RCC 7860 (cell line): ENCODE results near the gene KRTAP4-2.
"Not testable (repeated sequence)": the region's sequence is repeated elsewhere in the genome, so short reads cannot be mapped to it uniquely, and the experiment has no call there.

ENCODE experiments used
- DNase-seq: peaks from one replicate; pipeline ENCODE4 v3.0.0-alpha.2; 2015; ENCODE audit warnings: low spot score
- FAIRE-seq: peaks from 2 replicates; lab custom pipeline; 2012; peaks lifted over from hg19 to GRCh38; lab: Jason Lieb, UNC

Gene KRTAP4-2

GRCh38 chr17:41167561-41167960 lies 10.5 kb downstream of the KRTAP4-2 start:
- DNase-seq (no peak), FAIRE-seq (no peak)

GRCh38 chr17:41163828-41164227 lies 14.2 kb downstream of the KRTAP4-2 start:
- FAIRE-seq (no peak), DNase-seq (no peak)

DNA sequence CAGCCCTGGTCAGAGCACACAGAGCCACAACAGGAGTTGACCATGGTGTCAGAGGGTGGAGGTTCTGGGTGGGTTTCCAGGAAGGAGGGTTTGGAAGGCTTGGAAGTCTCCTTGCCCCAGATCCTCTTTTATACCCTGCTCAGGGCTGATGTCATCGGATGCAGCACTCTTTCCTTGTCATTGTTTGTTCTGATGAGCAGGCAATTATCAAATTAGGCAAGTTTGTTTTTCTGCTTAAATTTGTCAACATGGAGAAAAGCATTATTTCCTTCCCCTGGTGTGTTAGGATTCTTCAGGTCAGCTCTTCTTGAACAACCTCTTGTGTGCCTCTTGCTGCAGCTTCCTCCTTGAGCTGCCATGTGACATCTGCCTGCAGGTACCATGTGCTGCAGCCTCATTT lies 17.4 kb downstream of the KRTAP4-2 start, which contains the start of gene KRTAP4-4:
TSS of gene KRTAP4-4 (minus strand) at position 101 of the 400 bp plus-strand sequence. CDS start at position 44, 57 bp downstream.
- DNase-seq (no peak), FAIRE-seq (no peak)

GRCh38 chr17:41160190-41160589 lies 17.8 kb downstream of the KRTAP4-2 start:
- not testable (repeated sequence) for DNase-seq, FAIRE-seq

- DNase-seq (no peak), FAIRE-seq (no peak)
Measured at GRCh38 chr17:41153856-41154255, 24.2 kb downstream of the KRTAP4-2 start.

DNA sequence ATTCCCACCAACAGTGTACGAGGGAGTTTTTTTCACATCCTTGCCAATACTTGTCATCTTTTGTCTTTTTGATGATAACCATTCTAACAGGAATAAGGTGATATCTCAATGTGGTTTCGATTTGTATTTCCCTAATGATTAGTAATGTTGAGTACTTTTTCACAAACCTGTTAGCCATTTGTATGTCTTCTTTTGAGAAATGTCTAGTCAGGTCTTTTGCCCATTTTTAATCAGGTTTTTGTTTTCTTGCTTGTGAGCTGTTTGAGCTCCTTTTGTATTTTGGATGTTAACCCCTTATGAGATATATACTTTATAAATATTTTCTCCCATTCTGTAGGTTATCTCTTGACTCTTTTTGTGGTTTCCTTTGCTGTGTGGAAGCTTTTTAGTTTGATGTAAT lies 26.5 kb downstream of the KRTAP4-2 start:
- no peak for DNase-seq
- FAIRE-seq, result no peak

- DNase-seq (no peak), FAIRE-seq (no peak)
Measured at GRCh38 chr17:41150026-41150425, 28.0 kb downstream of the KRTAP4-2 start.

- FAIRE-seq (no peak), DNase-seq (no peak)
Measured at GRCh38 chr17:41149652-41149985, 28.4 kb downstream of the KRTAP4-2 start, which contains the start of gene KRTAP4-5. KRTAP4-5 (minus strand) TSS chr17:41149825; CDS start chr17:41149767, 58 bp downstream.

DNA sequence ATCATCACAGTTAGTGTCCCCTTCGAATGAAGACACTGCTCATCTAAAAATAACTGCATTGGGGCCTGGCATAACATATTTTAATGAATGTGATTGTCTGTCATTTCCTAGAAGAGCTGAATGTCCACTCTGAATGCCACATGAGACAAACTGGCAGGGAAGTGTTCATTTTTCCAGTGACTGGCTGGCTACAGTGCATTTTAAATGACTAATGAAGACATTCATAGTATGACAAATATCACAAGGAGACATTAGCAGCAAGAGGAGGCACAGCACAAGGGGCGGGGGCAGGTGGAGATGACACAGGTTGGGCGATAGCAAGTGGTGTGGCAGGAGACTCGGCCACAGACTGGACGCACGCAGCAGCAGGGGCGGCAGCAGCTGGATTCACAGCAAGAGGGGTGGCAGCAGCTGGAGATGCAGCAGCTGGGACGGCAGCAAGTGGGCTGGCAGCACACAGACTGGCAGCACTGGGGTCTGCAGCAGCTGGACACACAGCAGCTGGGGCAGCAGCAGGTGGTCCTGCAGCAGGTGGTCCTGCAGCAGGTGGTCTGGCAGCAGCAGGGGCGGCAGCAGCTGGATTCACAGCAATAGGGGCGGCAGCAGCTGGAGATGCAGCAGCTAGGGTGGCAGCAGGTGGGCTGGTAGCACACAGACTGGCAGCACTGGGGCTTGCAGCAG lies 28.9 kb downstream of the KRTAP4-2 start:
- not testable (repeated sequence) for FAIRE-seq, DNase-seq

DNA sequence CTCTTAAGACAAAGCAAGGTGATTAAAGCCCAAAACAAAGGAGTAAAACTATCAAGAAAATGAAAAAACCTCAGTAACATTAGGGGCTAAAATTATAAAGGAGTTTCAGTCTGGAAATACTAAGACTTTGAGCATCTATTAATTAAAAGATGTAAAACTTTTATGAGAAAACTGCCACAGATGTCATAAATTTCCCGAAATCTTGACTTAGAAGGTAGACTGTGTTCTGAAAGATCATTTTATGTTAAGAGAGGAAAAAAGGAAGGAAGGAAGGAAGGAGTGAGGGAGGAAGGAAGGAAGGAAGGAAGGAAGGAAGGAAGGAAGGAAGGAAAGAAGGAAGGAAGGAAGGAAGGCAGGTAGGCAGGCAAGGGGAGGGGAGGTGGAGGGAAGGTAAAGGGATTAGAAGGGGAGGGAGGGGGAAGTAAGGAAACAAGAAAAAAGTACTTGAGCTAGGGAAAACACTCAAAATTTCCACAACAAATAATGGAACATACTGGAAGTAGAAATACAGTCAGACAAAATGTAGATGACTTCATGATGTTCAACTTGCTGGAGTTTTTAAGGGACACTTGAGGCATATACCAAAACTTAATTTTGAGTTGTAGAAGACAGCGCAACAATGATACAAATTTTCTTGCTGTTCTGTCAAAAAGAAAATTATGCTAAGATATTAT lies 30.4 kb downstream of the KRTAP4-2 start:
- no peak for FAIRE-seq
- no peak for DNase-seq

DNA sequence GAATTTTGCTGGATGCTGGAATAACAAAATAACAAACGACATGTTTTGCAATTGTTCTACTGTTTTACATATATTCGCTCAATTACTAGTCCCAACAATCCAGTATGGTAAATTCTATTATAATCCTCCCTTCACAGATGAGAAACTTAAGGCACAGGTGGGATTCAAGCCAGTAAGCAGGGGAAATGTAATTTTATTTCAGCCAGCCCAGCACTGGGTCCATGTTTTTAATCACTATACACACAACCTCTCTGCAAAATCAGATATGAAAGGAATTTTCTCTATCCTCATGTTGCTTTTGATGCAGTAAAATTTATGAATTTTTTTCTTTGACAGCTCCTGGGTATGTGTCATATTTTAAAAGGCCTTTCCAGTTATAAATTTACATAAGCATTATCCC lies 32.8 kb downstream of the KRTAP4-2 start:
- FAIRE-seq (no peak), DNase-seq (no peak)

GRCh38 chr17:41144846-41145245 lies 33.2 kb downstream of the KRTAP4-2 start:
- FAIRE-seq (no peak), DNase-seq (no peak)

GRCh38 chr17:41141361-41141760 lies 36.7 kb downstream of the KRTAP4-2 start:
- DNase-seq, result no peak
- no peak for FAIRE-seq

DNA sequence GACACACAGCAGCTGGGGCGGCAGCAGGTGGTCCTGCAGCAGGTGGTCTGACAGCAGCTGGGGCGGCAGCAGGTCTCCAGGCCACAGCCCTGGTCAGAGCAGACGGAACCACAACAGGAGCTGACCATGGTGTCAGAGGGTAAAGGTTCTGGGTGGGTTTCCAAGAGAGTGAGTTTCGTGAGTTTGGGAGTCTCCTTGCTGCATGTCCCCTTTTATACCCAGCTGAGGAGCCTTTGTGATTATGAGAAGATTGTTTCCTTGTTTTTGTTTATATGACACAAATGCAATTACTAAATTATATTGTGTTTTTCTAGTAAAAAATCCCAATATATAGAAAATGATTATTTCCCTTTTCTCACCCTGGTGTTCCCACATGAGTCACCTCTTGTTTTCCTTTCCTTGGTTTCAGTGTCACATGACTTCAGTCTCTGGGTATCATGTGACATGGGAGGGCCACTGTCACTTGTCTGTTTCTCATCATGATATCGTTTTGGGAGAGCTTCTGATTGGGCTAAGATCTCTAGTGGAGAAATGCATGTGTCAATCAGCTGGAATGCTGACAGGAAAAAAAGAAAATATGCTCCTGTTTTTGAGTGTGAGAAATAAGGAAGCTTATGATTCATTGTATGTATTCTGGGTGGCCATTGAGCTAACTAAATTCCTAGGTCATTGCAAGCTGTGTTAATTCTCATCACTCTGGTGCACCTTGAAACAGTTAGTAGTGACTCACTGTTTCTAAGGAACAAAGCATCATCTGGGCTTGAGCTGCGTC lies 37.5 kb downstream of the KRTAP4-2 start, which contains the start of gene KRTAP4-6:
TSS of gene KRTAP4-6 (minus strand) at position 185 of the 772 bp plus-strand sequence. CDS start at position 128, 57 bp downstream.
- peak; percentile 55 for FAIRE-seq

GRCh38 chr17:41139865-41140264 lies 38.2 kb downstream of the KRTAP4-2 start:
- not testable (repeated sequence) for DNase-seq, FAIRE-seq

More for the DNA sequence above, 37.5 kb downstream of the KRTAP4-2 start, which contains the start of gene KRTAP4-6:
- DNase-seq, result peak; percentile 88

- no peak for FAIRE-seq
- DNase-seq, result no peak
Measured at GRCh38 chr17:41133880-41134735, 43.9 kb downstream of the KRTAP4-2 start.

GRCh38 chr17:41131979-41132378 lies 46.0 kb downstream of the KRTAP4-2 start:
- DNase-seq (peak; percentile 76), FAIRE-seq (peak; percentile 87)
